Epithelial cell of alveolus of lung (primary cell): Measurements from ENCODE around the gene PIGU. TPM values are rescaled to one million over a fixed set of nuclear protein-coding genes. Genes with fewer than 3 reads are reported as not detected.

ENCODE experiments used
- total RNA-seq: library from RNA; depleted of rRNA; stranded (reverse); fragments of >200 nt; gene quantifications from 2 replicates; pipeline ENCODE4 v1.2.1, GENCODE V29; 2015

PIGU gene
- 13.0 and 15.5 TPM in 2 replicates for total RNA-seq

GRCh38 chr20:34676642-34677373 lies at the start of gene PIGU:
PIGU (minus strand) TSS chr20:34677092; CDS start chr20:34677085, 7 bp downstream.

GRCh38 chr20:34704177-34705007 lies 27.5 kb upstream of the PIGU start, which contains the start of gene TP53INP2:
TP53INP2 (plus strand) TSS chr20:34704344; CDS start chr20:34708740, 4,396 bp downstream.

GRCh38 chr20:34558320-34559218 lies 118.3 kb downstream of the PIGU start, which contains the start of gene MAP1LC3A:
MAP1LC3A (plus strand) TSS chr20:34558718; CDS start chr20:34558869, 151 bp downstream.

DNA sequence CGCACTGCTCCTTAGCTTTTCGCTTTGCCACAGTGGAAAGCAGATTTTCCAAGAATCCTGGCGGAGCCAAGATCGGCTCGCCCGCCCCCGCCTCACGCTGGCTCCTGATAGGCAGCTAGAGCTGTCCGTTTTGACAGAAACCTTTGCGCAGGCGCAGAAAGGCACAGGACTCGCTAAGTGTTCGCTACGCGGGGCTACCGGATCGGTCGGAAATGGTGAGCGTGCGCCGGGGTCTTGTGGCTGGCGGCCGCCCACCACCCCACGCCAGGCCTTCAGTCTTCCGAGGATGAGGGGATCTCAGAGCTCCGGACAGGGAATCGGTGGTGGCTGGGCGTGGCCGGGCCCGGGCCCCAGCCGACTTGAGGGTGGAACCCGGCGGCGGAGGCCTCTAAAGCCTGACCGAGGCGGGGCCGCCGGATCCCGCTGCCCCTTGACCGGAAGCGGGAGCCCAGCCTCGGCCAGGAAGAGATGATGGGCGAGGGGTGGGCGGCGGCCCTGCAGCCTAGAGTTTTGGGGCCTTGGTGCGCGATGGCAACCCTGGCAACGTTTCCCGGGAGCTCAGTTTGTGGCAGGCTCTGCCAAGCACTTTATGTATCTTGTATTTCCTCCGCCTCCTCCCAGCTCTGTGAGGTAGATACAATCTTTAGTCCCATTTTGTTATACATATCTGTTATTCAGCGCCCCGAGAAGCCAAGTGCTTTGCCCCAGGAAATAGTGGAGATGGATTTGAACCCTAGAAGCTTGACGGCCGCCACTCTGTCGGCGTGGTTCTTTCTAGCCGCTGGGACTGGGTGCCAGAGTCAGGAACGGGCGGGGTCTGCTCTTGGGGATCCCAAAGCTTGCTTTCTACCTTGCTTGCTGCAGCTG lies 160.4 kb downstream of the PIGU start, which contains the start of gene DYNLRB1:
DYNLRB1 (plus strand) TSS at position 176 of the 867 bp plus-strand sequence; CDS start at position 213, 37 bp downstream.

Other genes with a start within 250 kb of the PIGU start
- 158 and 161 TPM in 2 replicates for gene DYNLRB1, start 160.7 kb downstream of the PIGU start, total RNA-seq
- 52.6 and 60.4 TPM in 2 replicates for gene MAP1LC3A, start 118.4 kb downstream of the PIGU start, total RNA-seq
- 6.9 and 18.0 TPM in 2 replicates for gene TP53INP2, start 27.3 kb upstream of the PIGU start, total RNA-seq
- 7.0 and 17.9 TPM in 2 replicates for gene NCOA6, start 148.6 kb upstream of the PIGU start, total RNA-seq
- 17.1 and 24.0 TPM in 2 replicates for gene GGT7, start 195.8 kb upstream of the PIGU start, total RNA-seq
- 30.8 and 97.2 TPM in 2 replicates for gene ACSS2, start 199.5 kb upstream of the PIGU start, total RNA-seq